HL-60 (cell line): Measurements from ENCODE around the gene CD177.
"Not testable (repeated sequence)": the region's sequence is repeated elsewhere in the genome, so short reads cannot be mapped to it uniquely, and the experiment has no call there.

Experiments used
- DNase-seq, 2 experiments: peaks; one replicate each; pipeline ENCODE4 v3.0.0-alpha.2; 2010 to 2020; ENCODE audit warnings: low read depth in 1 of 2, low spot score in 1 of 2
- H3K27ac ChIP-seq: fragments of 250-450 bp; sonication (Bioruptor Pico); replicated peaks from 2 replicates; pipeline ENCODE4 v1.5.1; 2020; ENCODE audit warnings: mild to moderate bottlenecking, moderate library complexity
- H3K27me3 ChIP-seq: fragments of 250-450 bp; sonication (Bioruptor Pico); 2 replicates; pipeline ENCODE4 v1.5.1; 2021; ENCODE audit warnings: mild to moderate bottlenecking, moderate library complexity; ENCODE audit not compliant: insufficient read depth, poor library complexity, severe bottlenecking
- H3K4me3 ChIP-seq: replicated peaks from 2 replicates; pipeline ENCODE4 v1.5.1; 2011; ENCODE audit warnings: mild to moderate bottlenecking, control low read depth, low read length; ENCODE audit not compliant: insufficient read depth
- GABPA ChIP-seq: IDR thresholded peaks from 2 replicates; pipeline ENCODE4 v1.6.1; 2012; ENCODE audit warnings: low read depth
- POLR2AphosphoS5 ChIP-seq: IDR thresholded peaks from 2 replicates; pipeline ENCODE4 v1.6.1; 2012; ENCODE audit warnings: low read depth
- SPI1 ChIP-seq: IDR thresholded peaks from 2 replicates; pipeline ENCODE4 v1.6.1; 2012; ENCODE audit warnings: low read depth, mild to moderate bottlenecking, borderline replicate concordance
- TF ChIP-seq, protein P1 (sequence below): IDR thresholded peaks from 2 replicates; pipeline ENCODE4 v1.6.1; 2012; ENCODE audit warnings: low read depth; ENCODE audit not compliant: insufficient replicate concordance
- TF ChIP-seq, protein P2 (sequence below): IDR thresholded peaks from one replicate; pipeline ENCODE4 v1.5.1; 2011; ENCODE audit warnings: low read length, control low read depth, inconsistent platforms; ENCODE audit not compliant: insufficient read depth

Gene CD177

DNA sequence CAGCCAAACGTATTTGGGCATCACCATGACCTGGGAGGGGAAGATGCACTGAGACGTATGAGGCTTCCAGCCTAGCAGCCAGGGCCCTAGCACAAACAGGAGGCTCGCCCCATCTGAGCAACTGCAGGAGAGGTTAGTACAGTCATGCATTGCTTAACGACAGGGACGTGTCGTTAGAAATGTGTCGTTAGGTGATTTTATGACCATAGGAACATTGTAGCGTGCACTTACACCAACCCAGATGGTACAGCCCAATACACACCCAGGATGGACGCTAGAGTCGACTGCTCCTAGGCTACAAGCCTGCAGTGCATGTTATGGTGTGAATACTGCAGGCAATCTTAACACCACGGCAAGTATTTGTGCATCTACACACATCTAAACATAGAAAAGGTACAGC lies 9.3 kb downstream of the CD177 start:
- H3K27me3 ChIP-seq, result no peaks in the 10 kb centered on the region
- H3K27ac ChIP-seq, result no peak overlapping the region
- H3K4me3 ChIP-seq, result no peak overlapping the region
- TF ChIP-seq POLR2AphosphoS5, result no peak
- TF ChIP-seq, protein P1, sequence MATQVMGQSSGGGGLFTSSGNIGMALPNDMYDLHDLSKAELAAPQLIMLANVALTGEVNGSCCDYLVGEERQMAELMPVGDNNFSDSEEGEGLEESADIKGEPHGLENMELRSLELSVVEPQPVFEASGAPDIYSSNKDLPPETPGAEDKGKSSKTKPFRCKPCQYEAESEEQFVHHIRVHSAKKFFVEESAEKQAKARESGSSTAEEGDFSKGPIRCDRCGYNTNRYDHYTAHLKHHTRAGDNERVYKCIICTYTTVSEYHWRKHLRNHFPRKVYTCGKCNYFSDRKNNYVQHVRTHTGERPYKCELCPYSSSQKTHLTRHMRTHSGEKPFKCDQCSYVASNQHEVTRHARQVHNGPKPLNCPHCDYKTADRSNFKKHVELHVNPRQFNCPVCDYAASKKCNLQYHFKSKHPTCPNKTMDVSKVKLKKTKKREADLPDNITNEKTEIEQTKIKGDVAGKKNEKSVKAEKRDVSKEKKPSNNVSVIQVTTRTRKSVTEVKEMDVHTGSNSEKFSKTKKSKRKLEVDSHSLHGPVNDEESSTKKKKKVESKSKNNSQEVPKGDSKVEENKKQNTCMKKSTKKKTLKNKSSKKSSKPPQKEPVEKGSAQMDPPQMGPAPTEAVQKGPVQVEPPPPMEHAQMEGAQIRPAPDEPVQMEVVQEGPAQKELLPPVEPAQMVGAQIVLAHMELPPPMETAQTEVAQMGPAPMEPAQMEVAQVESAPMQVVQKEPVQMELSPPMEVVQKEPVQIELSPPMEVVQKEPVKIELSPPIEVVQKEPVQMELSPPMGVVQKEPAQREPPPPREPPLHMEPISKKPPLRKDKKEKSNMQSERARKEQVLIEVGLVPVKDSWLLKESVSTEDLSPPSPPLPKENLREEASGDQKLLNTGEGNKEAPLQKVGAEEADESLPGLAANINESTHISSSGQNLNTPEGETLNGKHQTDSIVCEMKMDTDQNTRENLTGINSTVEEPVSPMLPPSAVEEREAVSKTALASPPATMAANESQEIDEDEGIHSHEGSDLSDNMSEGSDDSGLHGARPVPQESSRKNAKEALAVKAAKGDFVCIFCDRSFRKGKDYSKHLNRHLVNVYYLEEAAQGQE, result no peak
- TF ChIP-seq, protein P2, sequence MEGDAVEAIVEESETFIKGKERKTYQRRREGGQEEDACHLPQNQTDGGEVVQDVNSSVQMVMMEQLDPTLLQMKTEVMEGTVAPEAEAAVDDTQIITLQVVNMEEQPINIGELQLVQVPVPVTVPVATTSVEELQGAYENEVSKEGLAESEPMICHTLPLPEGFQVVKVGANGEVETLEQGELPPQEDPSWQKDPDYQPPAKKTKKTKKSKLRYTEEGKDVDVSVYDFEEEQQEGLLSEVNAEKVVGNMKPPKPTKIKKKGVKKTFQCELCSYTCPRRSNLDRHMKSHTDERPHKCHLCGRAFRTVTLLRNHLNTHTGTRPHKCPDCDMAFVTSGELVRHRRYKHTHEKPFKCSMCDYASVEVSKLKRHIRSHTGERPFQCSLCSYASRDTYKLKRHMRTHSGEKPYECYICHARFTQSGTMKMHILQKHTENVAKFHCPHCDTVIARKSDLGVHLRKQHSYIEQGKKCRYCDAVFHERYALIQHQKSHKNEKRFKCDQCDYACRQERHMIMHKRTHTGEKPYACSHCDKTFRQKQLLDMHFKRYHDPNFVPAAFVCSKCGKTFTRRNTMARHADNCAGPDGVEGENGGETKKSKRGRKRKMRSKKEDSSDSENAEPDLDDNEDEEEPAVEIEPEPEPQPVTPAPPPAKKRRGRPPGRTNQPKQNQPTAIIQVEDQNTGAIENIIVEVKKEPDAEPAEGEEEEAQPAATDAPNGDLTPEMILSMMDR, result no peak
- no peak for TF ChIP-seq SPI1
- TF ChIP-seq GABPA, result no peak
- DNase-seq, result no peak

DNA sequence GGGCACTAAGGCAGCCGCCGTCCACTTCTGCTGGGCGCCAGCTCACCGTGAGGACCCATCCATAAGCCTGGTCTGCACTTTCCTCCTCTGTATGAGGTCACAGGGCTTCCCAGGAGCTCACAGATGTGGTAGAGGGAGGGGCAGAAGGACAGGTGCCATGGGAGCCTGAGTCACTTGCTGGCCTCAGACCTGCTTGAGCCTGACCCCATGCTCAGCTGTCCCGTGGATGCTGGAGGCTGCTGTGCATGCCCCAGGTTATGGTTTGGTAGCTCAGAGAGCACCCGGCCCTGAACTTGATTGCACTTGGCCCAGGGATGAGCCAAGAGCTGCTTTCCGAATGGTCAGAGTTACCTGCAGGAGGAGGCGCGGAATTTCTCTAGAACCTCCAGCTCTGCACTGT lies 12.2 kb downstream of the CD177 start:
- not testable (repeated sequence) for DNase-seq, H3K27ac ChIP-seq, H3K4me3 ChIP-seq, H3K27me3 ChIP-seq

DNA sequence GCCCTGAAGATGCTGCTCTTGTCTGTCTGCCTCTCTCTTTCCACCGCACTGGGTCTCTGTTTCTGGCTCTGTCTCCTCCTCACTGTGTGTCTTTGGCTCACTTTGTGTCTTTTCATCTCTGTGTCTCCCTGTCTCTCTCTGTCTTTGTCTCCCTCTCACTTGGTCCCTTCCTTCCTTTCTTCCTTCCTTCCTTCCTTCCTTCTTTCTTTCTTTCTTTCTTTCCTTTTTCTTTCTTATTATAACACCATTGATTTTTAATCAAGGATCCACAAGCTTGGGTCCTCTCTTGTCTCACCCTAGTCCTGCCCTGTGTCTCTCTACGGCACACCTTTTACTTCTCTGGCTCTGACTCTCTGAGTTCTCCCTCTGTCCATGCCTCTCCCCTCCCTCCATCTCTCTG lies 14.3 kb downstream of the CD177 start:
- TF ChIP-seq, protein P1, result no peak
- TF ChIP-seq, protein P2, result no peak
- TF ChIP-seq POLR2AphosphoS5, result no peak
- no peak for TF ChIP-seq GABPA
- Histone ChIP-seq H3K27me3 (no peaks in the 10 kb centered on the region), H3K27ac (no peak overlapping the region), H3K4me3 (no peak overlapping the region)
- DNase-seq, result no peak

DNA sequence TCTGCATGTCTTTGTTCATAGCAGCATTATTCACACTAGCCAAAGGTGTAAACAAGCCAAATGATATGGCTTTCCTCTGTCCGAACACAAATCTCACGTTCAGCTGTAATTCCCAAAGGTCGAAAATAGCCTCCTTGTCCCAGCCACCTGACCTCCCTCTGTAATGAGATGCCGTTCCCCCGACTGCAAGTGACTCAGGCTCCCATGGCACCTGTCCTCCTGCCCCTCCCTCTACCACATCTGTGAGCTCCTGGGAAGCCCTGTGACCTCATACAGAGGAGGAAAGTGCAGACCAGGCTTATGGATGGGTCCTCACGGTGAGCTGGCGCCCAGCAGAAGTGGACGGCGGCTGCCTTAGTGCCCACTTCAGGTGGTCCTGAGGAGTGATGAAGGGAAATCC lies 15.4 kb downstream of the CD177 start:
- DNase-seq, H3K27ac ChIP-seq, H3K4me3 ChIP-seq, H3K27me3 ChIP-seq: not testable (repeated sequence)

DNA sequence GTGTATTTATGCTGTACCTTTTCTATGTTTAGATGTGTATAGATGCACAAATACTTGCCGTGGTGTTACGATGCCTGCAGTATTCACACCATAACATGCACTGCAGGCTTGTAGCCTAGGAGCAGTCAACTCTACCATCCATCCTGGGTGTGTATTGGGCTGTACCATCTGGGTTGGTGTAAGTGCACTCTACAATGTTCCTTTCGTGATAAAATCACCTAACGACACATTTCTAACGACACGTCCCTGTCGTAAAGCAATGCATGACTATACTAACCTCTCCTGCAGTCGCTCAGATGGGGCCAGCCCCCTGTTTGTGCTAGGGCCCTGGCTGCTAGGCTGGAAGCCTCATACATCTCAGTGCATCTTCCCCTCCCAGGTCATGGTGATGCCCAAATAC lies 18.4 kb downstream of the CD177 start:
- TF ChIP-seq, protein P1, result no peak
- TF ChIP-seq, protein P2, result no peak
- TF ChIP-seq POLR2AphosphoS5, result no peak
- no peak for TF ChIP-seq GABPA
- TF ChIP-seq SPI1, result no peak
- Histone ChIP-seq H3K27ac (no peak overlapping the region), H3K4me3 (no peak overlapping the region), H3K27me3 (no peaks in the 10 kb centered on the region)
- DNase-seq, result no peak
